Measurements from ENCODE around the gene ADK.

ADK gene

DNA sequence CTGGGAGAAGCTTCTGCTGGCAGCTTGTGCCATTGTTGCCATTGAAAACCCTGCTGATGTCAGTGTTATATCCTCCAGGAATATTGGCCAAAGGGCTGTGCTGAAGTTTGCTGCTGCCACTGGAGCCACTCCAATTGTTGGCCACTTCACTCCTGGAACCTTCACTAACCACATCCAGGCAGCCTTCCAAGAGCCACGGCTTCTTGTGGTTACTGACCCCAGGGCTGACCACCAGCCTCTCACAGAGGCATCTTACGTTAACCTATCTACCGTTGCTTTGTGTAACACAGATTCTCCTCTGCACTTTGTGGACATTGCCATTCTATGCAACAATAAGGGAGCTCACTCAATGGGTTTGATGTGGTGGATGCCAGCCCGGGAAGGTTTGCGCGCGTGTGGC lies 220.7 kb downstream of the ADK start:
- no peak for DNase-seq

DNA sequence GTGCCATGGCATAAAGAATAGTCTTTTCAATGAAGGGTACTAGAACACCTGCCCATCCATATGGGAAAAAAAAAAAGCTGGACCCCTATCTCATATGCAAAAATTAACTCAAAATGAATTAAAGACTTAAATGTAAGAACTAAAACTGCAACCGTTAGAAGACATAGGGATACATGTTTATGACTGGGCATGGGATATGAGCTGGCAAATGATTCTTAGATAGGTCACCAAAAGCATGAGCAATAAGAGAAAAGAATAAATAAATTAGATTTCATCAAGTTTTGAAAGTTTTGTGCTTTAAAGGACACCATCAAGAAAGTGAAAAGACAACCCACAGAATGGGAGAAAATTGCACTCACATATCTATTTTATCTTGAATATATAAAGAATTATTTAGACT lies 222.0 kb downstream of the ADK start:
- no peak for DNase-seq

DNA sequence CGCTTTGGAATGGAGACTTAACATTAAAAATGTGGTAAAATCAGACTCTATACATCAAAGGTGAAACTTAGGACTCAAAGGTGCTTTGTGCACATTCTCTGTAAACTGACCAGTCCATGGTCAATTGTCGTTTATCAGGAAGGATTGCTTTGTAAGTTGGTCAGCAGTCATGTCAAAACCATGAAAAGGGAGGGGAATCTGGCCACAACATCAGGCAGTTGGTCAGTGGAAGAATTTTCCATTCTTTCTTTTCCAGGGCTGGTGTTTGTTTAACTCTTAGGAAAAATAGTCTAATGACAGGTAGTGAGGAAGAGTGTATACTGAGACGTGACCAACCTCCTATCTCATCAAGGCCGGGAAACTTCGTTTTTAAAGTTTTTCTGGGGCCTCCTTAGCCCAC lies 226.5 kb downstream of the ADK start:
- no peak for DNase-seq

DNA sequence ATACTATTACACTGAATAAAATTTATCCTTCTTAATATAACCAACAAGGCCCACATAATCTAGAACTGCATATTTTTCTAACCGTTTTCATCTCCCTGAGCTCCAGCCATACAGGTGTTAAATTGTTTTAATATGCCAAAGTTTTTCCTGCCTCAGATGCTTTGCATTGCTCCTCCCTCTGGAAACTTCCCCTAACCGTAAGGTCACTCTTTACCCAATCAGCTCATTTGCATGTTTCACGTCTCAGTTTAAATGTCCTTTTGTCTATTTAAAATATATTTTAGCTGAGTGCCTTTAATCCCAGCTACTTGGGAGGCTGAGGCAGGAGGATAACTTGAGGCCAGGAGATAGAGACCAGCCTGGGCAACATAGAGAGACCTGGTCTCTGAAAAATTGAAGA lies 228.5 kb downstream of the ADK start:
- DNase-seq, result no peak

DNA sequence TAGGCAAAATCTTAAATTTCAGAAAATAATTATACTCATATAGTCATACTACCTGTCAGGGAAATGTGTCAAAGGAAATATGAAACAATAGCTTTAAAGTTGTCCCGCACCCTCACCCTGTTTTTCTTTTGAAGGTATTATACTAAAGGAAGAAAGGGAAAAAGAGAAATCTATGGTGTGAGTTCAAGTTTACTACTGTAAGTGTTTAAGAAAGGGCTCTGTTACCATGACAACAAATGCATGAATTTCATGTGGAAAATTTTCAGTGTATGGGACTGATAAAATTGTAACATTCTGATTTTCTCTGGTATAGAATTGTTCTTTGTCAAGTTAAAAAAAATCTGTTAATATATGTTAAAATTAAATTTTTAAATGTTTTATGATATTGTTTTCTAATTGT lies 229.8 kb downstream of the ADK start:
- DNase-seq, result no peak

DNA sequence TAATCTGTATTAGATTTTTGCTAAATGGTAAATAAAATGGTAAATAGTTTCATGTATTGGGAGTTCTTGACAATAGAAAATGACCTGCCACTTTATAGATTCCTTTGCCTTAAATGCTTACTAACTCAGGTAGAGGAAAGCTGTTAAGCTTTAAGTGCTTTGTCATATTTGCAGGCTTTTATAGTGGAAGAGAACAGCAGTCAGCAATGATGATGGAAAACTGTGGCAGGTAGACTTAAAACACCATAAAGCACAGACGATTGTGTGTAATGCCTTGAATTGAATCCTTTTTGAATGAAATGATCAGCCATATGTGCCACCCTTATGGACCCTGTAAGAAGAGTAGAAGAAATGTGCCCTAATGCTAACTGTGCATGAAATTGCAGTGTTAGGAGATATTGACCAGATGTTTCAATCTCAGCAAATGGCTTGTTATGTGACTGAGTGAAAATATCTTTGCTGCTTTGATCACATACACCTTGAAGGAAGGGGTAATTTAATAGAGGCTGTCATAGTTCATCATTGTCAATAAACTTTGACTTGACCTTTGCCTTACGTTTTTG lies 230.4 kb downstream of the ADK start:
- DNase-seq, result no peak

DNA sequence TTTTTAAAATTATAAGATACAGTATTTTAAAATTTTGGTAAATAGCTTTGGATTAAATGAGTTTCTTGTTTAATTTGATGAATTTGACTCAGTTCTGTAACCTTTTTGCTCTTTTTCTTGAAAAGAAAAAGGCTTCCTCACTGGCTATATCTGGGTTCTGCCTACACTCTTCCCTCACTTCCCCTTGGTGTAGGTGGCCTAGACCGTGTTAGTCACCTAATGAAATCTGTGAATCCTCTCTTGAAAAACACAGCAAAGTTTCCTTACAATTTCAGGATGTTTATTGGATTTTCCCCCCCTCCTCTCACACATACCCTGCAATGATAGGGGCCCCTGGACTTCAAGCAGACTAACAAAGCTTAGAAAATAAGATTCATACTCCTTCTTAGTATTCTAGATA lies 231.6 kb downstream of the ADK start:
- no peak for DNase-seq

DNA sequence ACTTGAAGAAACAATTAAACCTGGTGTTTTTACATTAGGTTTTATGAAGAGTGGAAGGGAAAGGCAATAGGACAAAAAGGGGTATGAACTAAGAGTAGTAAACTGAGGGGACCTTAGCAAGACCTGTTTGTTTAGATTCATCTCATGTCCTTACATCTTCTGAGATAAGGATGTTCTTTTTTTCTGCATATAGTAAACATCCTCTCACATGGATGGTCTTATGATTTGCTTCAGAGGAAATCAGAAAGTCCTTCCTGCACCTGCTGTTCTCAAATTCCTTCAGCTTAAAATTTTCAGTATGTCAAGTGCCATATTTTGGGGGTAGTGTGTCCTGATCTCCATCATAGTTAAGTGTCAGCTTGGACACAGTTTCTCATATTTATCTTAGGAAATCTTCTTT lies 232.6 kb downstream of the ADK start:
- no peak for DNase-seq

DNA sequence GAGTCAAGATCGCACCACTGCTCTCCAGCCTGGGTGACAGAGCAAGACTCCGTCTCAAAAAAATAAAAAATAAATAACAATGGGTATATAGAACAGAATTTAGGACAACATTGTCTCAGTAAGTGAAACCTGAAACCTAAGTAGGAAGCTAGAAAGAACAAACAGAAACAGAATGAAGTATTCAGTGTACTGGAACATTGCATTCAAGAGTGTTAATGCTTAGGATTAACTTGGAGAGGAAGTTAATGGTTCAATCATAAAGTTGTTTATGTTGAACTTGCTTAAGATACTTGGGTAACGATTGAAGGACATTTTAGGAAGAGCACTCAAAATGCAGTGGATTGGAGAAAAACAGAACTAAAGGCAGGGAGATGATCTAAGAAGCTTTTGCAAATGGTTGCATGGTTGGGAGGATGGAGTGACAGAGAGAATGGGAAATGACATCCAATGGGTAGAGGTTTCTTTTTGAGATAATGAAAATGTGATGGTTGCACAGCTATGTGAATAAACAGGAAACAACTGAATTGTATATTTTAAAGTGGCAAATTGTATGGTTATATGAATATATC lies 233.7 kb downstream of the ADK start:
- no peak for DNase-seq

DNA sequence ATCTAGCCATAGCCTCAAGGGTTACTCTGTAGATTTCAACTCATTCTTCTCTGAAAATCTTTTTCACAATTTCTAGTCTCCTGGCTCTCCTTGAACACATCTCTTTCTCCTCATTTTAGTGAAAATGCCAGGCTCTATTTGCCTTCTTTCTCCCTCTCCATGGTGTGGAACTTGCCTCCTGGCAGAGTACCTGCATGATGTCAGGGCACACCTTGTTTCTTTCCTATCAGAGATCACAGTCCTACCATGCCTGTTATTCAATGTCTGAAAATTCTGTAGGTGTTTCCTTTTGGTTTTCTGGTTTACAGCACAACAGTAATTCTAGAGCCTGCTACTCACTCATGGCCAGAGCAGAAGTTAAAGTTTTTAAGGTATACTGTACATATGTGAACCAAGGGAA lies 237.8 kb downstream of the ADK start:
- no peak for DNase-seq

DNA sequence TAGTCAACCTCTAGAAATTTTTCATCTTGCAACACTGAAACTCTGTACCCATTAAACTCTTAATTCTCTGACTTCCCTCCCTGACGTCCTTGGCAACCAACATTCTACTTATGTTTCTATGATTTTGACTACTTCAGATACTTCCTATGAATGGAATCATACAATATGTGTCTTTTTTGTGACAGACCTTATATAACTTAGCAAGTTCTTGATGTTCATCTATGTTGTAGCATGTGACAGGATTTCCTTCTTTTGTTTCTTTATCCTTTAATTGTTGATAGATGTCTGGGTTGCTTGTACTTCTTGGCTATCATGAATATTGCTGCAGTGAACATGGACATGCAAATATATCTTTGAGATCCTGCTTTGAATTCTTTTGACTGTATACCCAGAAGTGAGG lies 240.8 kb downstream of the ADK start:
- no peak for DNase-seq

DNA sequence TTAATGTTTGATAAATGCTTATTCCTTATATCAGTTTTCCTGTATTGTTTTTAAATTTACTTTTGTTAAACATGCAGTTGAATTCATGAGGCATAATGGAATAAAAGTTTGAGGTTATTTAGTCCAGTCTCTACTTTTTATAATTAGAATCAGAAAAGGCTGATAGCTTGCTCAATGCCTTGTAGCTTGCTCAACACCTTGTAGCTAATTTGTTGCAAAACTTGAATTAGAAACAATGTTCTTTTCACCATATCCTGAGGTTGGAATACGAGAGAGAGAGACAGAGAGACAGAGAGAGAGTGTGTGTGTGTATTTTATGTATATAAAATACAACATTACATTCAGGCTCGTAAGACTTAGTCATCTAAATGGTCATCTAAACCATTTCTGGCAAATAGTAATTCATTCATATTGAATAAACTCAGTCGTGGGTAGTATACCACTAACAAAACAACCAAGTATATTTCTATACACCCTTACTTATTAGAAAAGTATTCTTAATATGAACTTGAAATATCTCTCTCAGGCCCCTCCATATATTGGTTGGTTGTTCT lies 243.5 kb downstream of the ADK start:
- DNase-seq, result no peak

DNA sequence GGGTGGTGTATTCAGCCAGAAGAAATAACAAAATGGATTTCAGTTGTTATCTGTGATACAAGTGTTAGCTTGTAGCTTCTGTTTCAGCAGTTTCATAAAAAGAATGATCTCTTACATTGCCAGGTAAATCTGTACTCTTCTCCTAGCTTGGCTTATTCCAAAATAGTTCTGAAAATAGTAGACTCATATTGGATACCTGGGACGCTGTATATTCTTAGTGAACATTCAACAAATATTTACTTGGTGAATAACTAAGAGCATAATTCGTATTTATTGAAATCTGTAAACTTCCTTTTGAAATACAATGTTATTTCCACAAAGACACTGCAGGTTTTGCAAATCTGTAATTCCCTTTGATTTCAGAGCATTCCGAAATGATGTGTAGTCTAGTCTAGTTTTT lies 249.2 kb downstream of the ADK start:
- DNase-seq, result no peak

DNA sequence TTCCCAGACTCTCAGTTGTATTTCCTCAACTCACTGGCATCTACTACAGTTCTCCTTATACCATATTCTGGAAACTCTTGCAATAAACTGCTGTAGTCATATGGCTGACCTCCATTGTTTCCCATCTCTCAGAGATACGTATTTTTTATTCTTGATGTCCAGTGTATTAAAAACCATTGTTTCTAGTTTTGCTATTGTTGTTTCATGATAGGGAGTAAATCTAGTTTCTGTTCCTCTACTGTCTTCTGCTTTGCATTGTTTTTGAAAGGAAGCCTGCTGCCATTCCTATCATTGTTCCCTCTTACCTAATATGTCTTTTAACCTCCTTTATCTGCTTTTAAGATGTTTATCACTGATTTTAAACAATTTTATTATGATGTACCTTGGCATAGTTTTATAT lies 255.0 kb downstream of the ADK start:
- DNase-seq, result no peak

DNA sequence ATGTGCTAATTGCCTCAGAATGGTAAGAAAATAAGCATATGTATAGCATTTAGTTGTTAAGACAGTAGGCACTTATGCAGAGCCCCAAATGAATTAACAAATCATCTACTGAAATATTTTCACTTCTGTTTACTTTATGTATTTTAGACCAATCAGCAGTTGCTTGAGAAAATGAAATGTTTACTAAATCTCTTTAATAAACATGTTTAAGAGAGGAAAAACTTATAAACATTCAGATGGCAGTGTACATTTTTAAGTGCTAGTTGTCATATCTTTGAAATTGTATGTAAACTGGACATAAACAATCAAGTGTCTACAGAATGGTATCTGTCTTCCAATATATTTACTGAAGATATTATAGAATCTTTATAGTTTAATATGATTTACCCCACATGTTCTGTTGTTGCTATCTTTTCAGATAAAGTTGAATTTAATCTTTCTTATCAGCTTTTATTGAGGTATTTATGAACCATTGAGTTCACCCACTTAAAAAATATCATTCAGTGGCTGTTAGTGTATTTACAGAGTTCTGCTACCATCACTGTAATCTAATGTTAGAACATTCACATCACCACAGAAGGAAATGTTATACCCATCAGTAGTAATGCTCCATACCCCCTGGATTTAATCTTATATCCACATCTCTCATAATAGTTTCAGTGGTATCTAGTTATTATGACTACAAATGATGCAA lies 264.3 kb downstream of the ADK start:
- DNase-seq, result no peak

DNA sequence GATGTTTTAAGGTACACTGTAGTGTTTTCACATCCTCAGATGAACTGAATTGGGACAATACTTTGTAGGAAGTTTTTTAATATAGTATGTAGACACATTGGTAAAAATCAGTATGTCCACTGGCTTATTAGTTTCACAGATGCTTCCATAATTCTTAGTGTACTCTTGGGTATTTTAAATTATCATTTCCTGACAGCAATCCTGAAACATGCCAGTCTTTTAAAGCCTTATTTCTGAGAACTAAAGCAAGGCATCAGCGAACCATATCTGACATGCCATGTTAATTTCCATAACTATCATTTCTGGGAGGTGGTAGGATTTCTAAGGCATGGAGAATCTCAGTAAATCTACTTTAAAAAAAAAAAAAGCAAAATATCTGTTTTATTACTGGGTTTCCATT lies 266.4 kb downstream of the ADK start:
- no peak for DNase-seq

DNA sequence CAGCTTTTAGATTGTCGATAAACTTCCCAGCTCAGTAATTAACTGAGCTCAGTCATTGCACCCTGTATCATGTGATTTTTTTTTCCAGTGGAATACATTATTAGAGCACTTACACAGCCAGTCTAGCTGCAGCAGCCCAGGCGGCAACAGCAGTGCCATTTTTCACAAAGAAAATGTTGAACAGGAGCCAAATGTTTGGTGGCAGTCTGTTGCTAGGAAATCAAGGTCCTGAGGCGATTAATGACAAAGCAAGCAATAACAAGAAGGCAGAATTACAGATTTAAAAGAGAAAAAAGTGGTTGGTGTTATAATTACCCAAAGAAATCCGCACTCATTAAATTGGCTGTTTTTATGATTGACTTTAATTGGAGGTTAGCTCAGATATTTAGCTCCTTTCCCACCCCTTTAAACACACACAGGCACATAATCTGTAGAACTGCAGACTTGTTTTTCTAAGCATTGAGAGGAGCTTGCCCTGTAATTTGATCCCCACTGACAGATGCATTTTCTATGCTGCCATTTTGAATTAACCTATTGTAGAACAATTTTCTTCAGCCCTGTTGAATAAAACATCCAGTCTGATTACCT lies 267.4 kb downstream of the ADK start:
- DNase-seq, result peak in 1 of 2 experiments; percentile 32

DNA sequence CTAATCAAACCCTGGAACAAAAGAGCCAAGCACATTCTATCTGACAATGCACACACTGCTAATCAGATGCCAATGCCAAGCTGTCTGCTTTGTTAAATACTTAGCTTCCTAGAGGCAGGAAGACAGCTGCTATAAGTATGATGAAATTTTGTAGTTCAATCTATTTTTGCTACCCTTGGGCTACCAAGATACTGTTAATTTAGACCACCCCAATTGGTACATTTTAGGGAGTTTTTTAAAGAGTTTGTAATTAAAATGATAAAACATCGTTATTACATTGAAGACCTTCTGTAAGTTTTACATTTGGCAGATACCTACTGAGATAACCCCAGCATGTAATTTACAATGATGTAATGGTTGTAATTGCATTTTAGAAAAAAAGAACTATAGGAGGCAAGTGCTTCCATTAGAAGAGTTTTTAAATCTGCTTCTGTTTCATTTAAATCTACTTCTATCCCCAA lies 268.5 kb downstream of the ADK start:
- DNase-seq, result peak; percentile 48 to 49

DNA sequence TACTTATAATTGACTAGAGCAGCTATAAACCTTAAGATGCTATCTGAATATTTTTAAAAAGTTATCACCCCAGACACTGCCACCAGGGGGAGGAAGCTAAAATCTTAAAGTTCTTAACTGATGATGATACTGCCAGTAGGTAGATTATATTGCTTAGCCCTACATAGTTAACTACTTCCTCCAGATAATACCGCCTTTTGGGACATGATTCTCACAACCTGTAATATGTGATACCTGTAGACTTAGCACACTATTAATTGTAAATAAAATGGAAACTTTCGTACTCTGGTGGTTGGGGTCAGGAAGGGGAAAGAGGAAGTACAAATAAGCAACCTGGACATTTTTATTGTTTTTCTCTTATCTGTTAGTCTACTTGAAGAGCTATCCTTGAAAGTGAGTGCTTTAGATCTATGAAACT lies 268.9 kb downstream of the ADK start:
- DNase-seq, result peak; percentile 83 to 92

DNA sequence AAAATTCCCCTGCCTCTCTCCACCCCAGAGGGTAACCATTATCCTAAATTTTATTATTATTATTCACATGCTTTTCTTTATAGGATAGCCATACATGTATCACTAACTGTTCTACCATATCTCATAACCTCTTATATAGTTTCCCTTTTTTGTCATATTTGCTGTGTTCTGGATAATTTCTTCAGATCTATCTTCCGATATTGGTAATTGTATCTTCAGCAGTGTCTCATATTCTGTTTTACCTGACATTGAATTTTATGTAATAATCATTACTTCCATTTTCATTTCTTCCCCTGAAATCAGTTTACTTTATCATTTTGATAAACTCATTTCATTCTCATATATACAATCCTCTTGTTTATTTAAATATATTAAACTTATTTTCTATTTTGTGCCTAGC lies 273.5 kb downstream of the ADK start:
- DNase-seq, result no peak

DNA sequence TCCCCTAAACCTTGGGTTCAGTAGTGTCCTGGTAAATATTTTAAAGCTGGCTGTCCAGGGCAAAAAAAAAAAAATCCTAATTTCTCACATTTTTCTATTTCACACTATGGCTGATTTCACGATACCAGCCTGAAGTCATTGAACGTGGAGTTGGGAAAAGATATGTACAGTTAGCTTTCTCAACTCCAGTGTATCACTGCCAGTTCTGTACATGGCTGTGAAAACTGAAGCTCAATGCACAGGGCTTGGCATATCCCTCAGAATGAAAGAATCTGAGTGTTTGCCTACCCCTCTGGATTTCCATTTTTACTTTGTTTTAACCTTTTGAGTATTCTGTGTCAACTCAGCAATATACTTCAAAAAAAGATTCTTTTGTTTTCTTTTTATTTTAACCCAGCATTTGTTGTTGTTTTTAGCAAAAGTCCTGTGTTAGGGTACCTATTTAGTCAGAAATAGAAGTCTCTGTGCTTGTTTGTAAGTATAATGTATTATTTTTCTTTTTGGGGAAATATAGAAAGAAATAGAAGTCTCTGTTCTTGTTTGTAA lies 274.5 kb downstream of the ADK start:
- DNase-seq, result no peak

DNA sequence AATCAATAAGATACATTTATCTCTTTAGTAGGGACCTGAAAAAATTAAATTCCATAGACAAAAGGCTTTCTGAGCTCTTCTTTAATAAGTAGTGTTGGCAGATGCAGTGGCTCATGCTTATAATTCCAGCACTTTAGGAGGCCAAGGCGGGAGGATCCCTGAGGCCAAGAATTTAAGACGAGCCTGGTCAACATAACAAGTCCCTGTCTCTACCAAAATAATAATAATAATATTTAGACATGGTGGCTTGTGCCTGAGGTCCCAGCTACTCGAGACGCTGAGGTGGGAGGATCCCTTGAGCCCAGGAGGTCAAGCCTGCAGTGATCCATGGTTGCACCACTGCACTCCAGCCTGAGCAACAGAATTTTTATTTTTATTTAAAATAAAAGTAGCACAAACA lies 280.8 kb downstream of the ADK start:
- DNase-seq, result no peak

DNA sequence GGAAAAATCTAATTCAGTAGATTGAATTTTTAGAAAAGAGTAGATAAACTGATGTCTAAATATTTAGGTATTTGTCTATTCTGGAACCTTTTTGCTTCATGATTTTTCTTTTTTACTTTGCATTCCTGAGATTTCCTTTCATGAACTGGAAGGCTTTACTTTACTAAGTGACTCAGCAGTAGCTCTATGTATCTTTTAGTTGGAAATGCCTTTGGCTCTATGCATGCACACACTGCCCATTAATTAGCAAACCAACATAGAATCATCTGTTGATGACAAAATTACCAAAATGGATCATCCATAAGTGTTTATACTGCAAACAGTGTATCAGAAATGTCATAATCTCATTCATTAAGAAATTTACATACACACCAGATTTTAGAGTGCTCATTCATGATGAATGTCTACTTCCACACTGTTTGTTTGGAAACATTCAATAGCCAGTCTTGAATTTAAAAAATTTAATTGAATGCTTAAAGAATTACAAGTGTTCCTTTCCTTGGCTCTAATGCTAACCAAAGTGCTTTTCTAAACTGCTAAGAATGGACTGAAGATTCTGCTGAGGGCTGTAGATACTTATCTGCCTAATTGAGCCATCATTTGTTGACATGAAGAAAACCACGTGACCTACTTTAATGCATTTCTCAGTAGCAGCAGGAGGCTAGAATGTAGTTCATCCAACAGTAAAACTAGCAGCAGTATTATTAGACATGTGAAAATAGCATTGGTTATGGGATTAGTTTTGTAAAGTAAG lies 282.0 kb downstream of the ADK start:
- DNase-seq, result no peak

Data from Kasumi-1 (cell line).